Neural cell (in vitro differentiated cells): Measurements from ENCODE around the gene DDX56. TPM values are rescaled to one million over a fixed set of nuclear protein-coding genes. Genes with fewer than 3 reads are reported as not detected.
A peak's percentile ranks its signal among the peaks of the same experiment; 100 is the strongest.

Experiments used
- H2AFZ ChIP-seq: fragments of 200-600, 300-800 bp; sonication (generic), shearing (Covaris generic); 2 replicates; pipeline ENCODE4 v1.6.0; 2014; ENCODE audit warnings: low read depth, mild to moderate bottlenecking, antibody characterized with exemption, low read length, moderate library complexity
- H3F3A ChIP-seq: fragments of 200-600 bp; shearing (Covaris generic); 2 replicates; pipeline ENCODE4 v1.6.1; 2016; ENCODE audit warnings: mild to moderate bottlenecking, moderate library complexity, mixed read lengths, antibody characterized with exemption, low read length; ENCODE audit not compliant: insufficient read depth, poor library complexity, severe bottlenecking
- H3K27ac ChIP-seq: fragments of 200-600, 300-800 bp; sonication (generic), shearing (Covaris generic); 2 replicates; pipeline ENCODE4 v1.5.1; 2014; ENCODE audit warnings: mild to moderate bottlenecking, low read length, moderate library complexity
- H3K27me3 ChIP-seq: fragments of 300-800, 200-600 bp; sonication (generic), shearing (Covaris generic); 2 replicates; pipeline ENCODE4 v1.6.0; 2014; ENCODE audit warnings: mild to moderate bottlenecking, low read depth, low read length, moderate library complexity; ENCODE audit not compliant: insufficient read depth
- H3K36me3 ChIP-seq: fragments of 300-800, 200-600 bp; sonication (generic), shearing (Covaris generic); 2 replicates; pipeline ENCODE4 v1.5.1; 2014; ENCODE audit warnings: mild to moderate bottlenecking, antibody characterized with exemption, low read length, moderate library complexity; ENCODE audit not compliant: insufficient read depth
- H3K4me2 ChIP-seq: fragments of 300-800, 200-600 bp; sonication (generic), shearing (Covaris generic); 2 replicates; pipeline ENCODE4 v1.6.0; 2014; ENCODE audit warnings: mild to moderate bottlenecking, low read length
- H3K4me3 ChIP-seq: fragments of 300-800, 200-600 bp; sonication (generic), shearing (Covaris generic); 2 replicates; pipeline ENCODE4 v1.5.1; 2014; ENCODE audit warnings: mild to moderate bottlenecking, low read length, moderate library complexity
- H3K79me2 ChIP-seq: fragments of 200-600 bp; shearing (Covaris generic); replicated peaks from 2 replicates; pipeline ENCODE4 v1.6.0; 2014; ENCODE audit warnings: mild to moderate bottlenecking, low read length, moderate library complexity; ENCODE audit not compliant: insufficient read depth
- H3K9ac ChIP-seq: fragments of 300-800, 200-600 bp; sonication (generic), shearing (Covaris generic); 2 replicates; pipeline ENCODE4 v1.6.1; 2016; ENCODE audit warnings: mild to moderate bottlenecking, low read length, mixed read lengths
- H3K9me2 ChIP-seq: fragments of 200-600 bp; shearing (Covaris generic); 2 replicates; pipeline ENCODE4 v1.6.1; 2016; ENCODE audit warnings: mild to moderate bottlenecking, low read length, mixed read lengths; ENCODE audit not compliant: insufficient read depth
- H3K9me3 ChIP-seq: fragments of 200-600, 300-800 bp; sonication (generic), shearing (Covaris generic); 2 replicates; pipeline ENCODE4 v1.6.1; 2016; ENCODE audit warnings: mild to moderate bottlenecking, mixed run types, low read length, moderate library complexity, mixed read lengths
- H4K20me1 ChIP-seq: fragments of 200-600 bp; shearing (Covaris generic); 2 replicates; pipeline ENCODE4 v1.6.1; 2016; ENCODE audit warnings: mild to moderate bottlenecking, mixed run types; ENCODE audit not compliant: insufficient read depth
- CTCF ChIP-seq: fragments of 450-650 bp; IDR thresholded peaks from 2 replicates; pipeline ENCODE4 v1.5.1; 2014; ENCODE audit warnings: antibody characterized with exemption, mild to moderate bottlenecking, moderate library complexity; ENCODE audit not compliant: poor library complexity, severe bottlenecking
- EP300 ChIP-seq: fragments of 450-650 bp; conservative IDR thresholded peaks from 2 replicates; pipeline ENCODE4 v1.6.1; 2014; ENCODE audit warnings: antibody characterized with exemption, mild to moderate bottlenecking, moderate library complexity; ENCODE audit not compliant: poor library complexity, severe bottlenecking
- EZH2 ChIP-seq: fragments of 200-600, 300-800 bp; shearing (Covaris generic), sonication (generic); IDR thresholded peaks from 2 replicates; pipeline ENCODE4 v1.6.1; 2014; ENCODE audit warnings: antibody characterized with exemption, low read length, borderline replicate concordance, mild to moderate bottlenecking; ENCODE audit not compliant: insufficient read depth, poor library complexity, severe bottlenecking
- MXI1 ChIP-seq: fragments of 450-650 bp; conservative IDR thresholded peaks from 2 replicates; pipeline ENCODE4 v1.6.1; 2014; ENCODE audit warnings: antibody characterized with exemption, mild to moderate bottlenecking; ENCODE audit not compliant: poor library complexity, severe bottlenecking
- POLR2AphosphoS5 ChIP-seq: IDR thresholded peaks from 2 replicates; pipeline ENCODE4 v1.6.1; 2012
- RAD21 ChIP-seq: fragments of 450-650 bp; conservative IDR thresholded peaks from 2 replicates; pipeline ENCODE4 v1.6.1; 2014; ENCODE audit warnings: antibody characterized with exemption, mild to moderate bottlenecking, moderate library complexity
- SMC3 ChIP-seq: fragments of 450-650 bp; conservative IDR thresholded peaks from 2 replicates; pipeline ENCODE4 v1.6.1; 2014; ENCODE audit warnings: antibody characterized with exemption, mild to moderate bottlenecking, moderate library complexity; ENCODE audit not compliant: poor library complexity
- TAF1 ChIP-seq: IDR thresholded peaks from 2 replicates; pipeline ENCODE4 v1.6.1; 2012; ENCODE audit warnings: low read depth
- polyA plus RNA-seq: library from polyadenylated mRNA; depleted of rRNA; stranded (reverse); fragments of >200 nt; gene quantifications from 2 replicates; pipeline ENCODE4 v1.2.3, GENCODE V29; 2014
- TF ChIP-seq, protein P1 (sequence below): IDR thresholded peaks from 2 replicates; pipeline ENCODE4 v1.6.1; 2012; ENCODE audit warnings: borderline replicate concordance

Gene DDX56
- polyA plus RNA-seq, 1 donor from 2014 or later, result 80.6 TPM

DNA sequence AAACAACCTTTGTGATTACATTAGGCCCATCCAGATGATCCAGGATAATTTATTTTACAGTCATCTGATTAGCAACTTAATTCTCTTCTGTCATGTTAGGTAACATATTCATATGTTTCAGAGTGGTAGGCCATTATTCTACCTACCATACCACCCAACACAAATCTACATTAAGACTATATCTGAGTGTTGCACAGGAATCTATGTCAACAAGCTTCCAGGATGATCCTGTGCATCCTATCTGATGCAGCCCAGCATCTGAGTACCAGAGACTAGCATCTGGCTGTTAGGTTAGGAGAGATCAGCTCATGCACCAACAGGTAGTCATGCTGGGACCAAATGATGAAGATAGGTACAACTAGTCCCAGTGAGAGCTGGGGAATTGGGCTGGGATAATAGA is 1.3 kb upstream of the DDX56 start:
- H3K9me3 ChIP-seq, result no peaks in the 10 kb centered on the region
- no peak overlapping the region for H2AFZ ChIP-seq
- no peaks in the 10 kb centered on the region for H4K20me1 ChIP-seq
- no peak overlapping the region for H3K9ac ChIP-seq
- H3K4me2 ChIP-seq, result no peak overlapping the region
- H3F3A ChIP-seq, result no peaks in the 10 kb centered on the region
- peak overlapping the region; percentile 87 for H3K4me3 ChIP-seq
- H3K27ac ChIP-seq, result no peak overlapping the region
- peaks cover 4% of the 10 kb centered on the region for H3K36me3 ChIP-seq
- H3K27me3 ChIP-seq, result no peaks in the 10 kb centered on the region
- TF ChIP-seq MXI1, result no peak
- TF ChIP-seq, protein P1, sequence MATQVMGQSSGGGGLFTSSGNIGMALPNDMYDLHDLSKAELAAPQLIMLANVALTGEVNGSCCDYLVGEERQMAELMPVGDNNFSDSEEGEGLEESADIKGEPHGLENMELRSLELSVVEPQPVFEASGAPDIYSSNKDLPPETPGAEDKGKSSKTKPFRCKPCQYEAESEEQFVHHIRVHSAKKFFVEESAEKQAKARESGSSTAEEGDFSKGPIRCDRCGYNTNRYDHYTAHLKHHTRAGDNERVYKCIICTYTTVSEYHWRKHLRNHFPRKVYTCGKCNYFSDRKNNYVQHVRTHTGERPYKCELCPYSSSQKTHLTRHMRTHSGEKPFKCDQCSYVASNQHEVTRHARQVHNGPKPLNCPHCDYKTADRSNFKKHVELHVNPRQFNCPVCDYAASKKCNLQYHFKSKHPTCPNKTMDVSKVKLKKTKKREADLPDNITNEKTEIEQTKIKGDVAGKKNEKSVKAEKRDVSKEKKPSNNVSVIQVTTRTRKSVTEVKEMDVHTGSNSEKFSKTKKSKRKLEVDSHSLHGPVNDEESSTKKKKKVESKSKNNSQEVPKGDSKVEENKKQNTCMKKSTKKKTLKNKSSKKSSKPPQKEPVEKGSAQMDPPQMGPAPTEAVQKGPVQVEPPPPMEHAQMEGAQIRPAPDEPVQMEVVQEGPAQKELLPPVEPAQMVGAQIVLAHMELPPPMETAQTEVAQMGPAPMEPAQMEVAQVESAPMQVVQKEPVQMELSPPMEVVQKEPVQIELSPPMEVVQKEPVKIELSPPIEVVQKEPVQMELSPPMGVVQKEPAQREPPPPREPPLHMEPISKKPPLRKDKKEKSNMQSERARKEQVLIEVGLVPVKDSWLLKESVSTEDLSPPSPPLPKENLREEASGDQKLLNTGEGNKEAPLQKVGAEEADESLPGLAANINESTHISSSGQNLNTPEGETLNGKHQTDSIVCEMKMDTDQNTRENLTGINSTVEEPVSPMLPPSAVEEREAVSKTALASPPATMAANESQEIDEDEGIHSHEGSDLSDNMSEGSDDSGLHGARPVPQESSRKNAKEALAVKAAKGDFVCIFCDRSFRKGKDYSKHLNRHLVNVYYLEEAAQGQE, result no peak
- TF ChIP-seq CTCF, result no peak
- no peak for TF ChIP-seq TAF1
- TF ChIP-seq RAD21, result no peak
- no peak for TF ChIP-seq EZH2
- TF ChIP-seq EP300, result no peak
- peaks cover 9% of the 10 kb centered on the region for H3K79me2 ChIP-seq
- no peaks in the 10 kb centered on the region for H3K9me2 ChIP-seq

DNA sequence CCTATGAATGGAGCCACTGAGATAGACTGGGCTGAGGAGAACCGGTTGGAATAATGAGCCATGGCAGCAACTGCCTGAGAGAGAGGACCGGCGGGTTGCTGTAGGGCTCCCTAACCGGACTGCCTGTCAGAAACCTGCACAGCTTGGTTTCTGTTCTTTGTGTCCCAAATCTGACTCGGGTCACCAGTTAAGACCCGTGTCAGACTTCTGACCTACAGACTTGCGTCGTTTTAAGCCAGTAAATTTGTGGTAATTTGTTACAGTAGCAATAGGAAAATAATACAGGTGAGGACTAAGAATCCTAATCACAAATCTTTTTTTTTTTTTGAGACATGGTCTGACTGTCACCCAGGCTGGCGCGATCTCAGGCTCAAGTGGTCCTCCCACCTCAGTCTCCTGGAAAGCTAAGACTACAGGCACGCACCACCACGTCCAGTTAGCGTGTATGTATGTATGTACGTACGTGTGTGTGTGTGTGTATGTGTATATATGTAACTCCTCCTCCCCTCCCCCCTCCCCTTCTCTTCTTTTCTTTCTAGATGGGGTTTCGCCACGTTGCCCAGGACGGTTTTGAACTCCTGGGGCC is 672 bp upstream of the DDX56 start:
- TF ChIP-seq MXI1 (no peak), CTCF (no peak), TAF1 (no peak), EP300 (no peak), RAD21 (no peak), SMC3 (no peak), EZH2 (no peak), POLR2AphosphoS5 (no peak)
- TF ChIP-seq, protein P1, result no peak
- peaks cover 4% of the 10 kb centered on the region for H3K36me3 ChIP-seq
- H3K9me3 ChIP-seq, result no peaks in the 10 kb centered on the region
- H3K27ac ChIP-seq, result peak overlapping the region; percentile 76
- H3K27me3 ChIP-seq, result no peaks in the 10 kb centered on the region
- H3F3A ChIP-seq, result no peaks in the 10 kb centered on the region
- peak overlapping the region; percentile 91 for H3K4me2 ChIP-seq
- H3K9ac ChIP-seq, result peak overlapping the region; percentile 84
- H3K9me2 ChIP-seq, result no peaks in the 10 kb centered on the region
- no peaks in the 10 kb centered on the region for H4K20me1 ChIP-seq
- H3K79me2 ChIP-seq, result peaks cover 9% of the 10 kb centered on the region
- H3K4me3 ChIP-seq, result peak overlapping the region; percentile 87
- H2AFZ ChIP-seq, result peak overlapping the region; percentile 51
